SK-N-SH (cell line): ENCODE results near the gene PPP1R14D. TPM values are rescaled to one million over a fixed set of nuclear protein-coding genes. Genes with fewer than 3 reads are reported as not detected.

ENCODE experiments used
- CTCF ChIA-PET: fragments of 300-600, 350-600 bp; formaldehyde crosslinking; extraction: SDS; loops from one replicate; lab custom pipeline; 2021; lab: Yijun Ruan, JAX
- POLR2A ChIA-PET: fragments of 350-600 bp; sonication (Branson Sonifier 250); formaldehyde crosslinking; extraction: SDS; loops from one replicate; lab custom pipeline; 2020; ENCODE audit warnings: antibody characterized with exemption, inconsistent platforms; lab: Yijun Ruan, JAX
- DNase-seq: peaks from one replicate; pipeline ENCODE4 v3.0.0; 2012
- H2AFZ ChIP-seq: fragments of 200-600 bp; sonication (generic); 2 replicates; pipeline ENCODE4 v1.8.1; 2016; ENCODE audit warnings: antibody characterized with exemption, mild to moderate bottlenecking, low read depth
- H3F3A ChIP-seq: fragments of 200-600 bp; sonication (generic); replicated peaks from 2 replicates; pipeline ENCODE3; 2016; ENCODE audit warnings: antibody characterized with exemption, mild to moderate bottlenecking; ENCODE audit not compliant: insufficient read depth
- H3K27ac ChIP-seq, 2 experiments: fragments of 200-500 bp in 1 of 2; fragments of 200-600 bp in 1 of 2; sonication (Bioruptor generic) in 1 of 2; sonication (generic), shearing (Covaris generic) in 1 of 2; 2 replicates each; pipeline versions ENCODE4 v1.5.1 to v1.6.1; 2014 to 2016; ENCODE audit warnings: low read depth in 2 of 2, inconsistent platforms in 1 of 2, low read length in 1 of 2, mild to moderate bottlenecking in 1 of 2, mixed read lengths in 1 of 2
- H3K27me3 ChIP-seq: fragments of 200-600 bp; sonication (generic), shearing (Covaris generic); 2 replicates; pipeline ENCODE4 v1.6.1; 2016; ENCODE audit warnings: mixed run types; ENCODE audit not compliant: insufficient read depth
- H3K36me3 ChIP-seq, 2 experiments: fragments of 200-500 bp in 1 of 2; fragments of 200-600 bp in 1 of 2; sonication (Bioruptor generic) in 1 of 2; sonication (generic) in 1 of 2; replicated peaks in 1 of 2; 2 replicates each; pipeline versions ENCODE3 to v1.5.1; 2014 to 2016; ENCODE audit warnings: low read length in 1 of 2, mild to moderate bottlenecking in 1 of 2; ENCODE audit not compliant: insufficient read depth in 2 of 2, control insufficient read depth in 1 of 2
- H3K4me1 ChIP-seq, 2 experiments: fragments of 200-500 bp in 1 of 2; fragments of 200-600 bp in 1 of 2; sonication (Bioruptor generic) in 1 of 2; sonication (generic), shearing (Covaris generic) in 1 of 2; 2 replicates each; pipeline versions ENCODE4 v1.5.1 to v1.6.1; 2014 to 2016; ENCODE audit warnings: low read depth in 1 of 2, low read length in 1 of 2, mixed run types in 1 of 2; ENCODE audit not compliant: insufficient read depth in 2 of 2, control insufficient read depth in 1 of 2
- H3K4me2 ChIP-seq: fragments of 200-600 bp; sonication (generic), shearing (Covaris generic); 2 replicates; pipeline ENCODE4 v1.6.1; 2017; ENCODE audit warnings: mixed run types
- H3K4me3 ChIP-seq, 2 experiments: fragments of 200-500 bp in 1 of 2; fragments of 200-600 bp in 1 of 2; sonication (Bioruptor generic) in 1 of 2; sonication (generic), shearing (Covaris generic) in 1 of 2; 2 replicates each; pipeline versions ENCODE4 v1.5.1 to v1.8.1; 2014 to 2016; ENCODE audit warnings: low read depth in 2 of 2, inconsistent platforms in 1 of 2, low read length in 1 of 2, mild to moderate bottlenecking in 1 of 2, mixed read lengths in 1 of 2, moderate library complexity in 1 of 2
- H3K79me2 ChIP-seq: fragments of 200-600 bp; sonication (generic); 2 replicates; pipeline ENCODE4 v1.8.1; 2017; ENCODE audit warnings: mild to moderate bottlenecking; ENCODE audit not compliant: insufficient read depth
- H3K9ac ChIP-seq: fragments of 200-600 bp; sonication (generic); 2 replicates; pipeline ENCODE4 v1.6.1; 2017; ENCODE audit warnings: mixed run types
- H3K9me2 ChIP-seq: fragments of 200-600 bp; sonication (generic); 2 replicates; pipeline ENCODE4 v1.6.1; 2017; ENCODE audit warnings: mixed run types
- H3K9me3 ChIP-seq: fragments of 200-600 bp; sonication (generic); 2 replicates; pipeline ENCODE4 v1.6.1; 2017; ENCODE audit warnings: mixed run types, mild to moderate bottlenecking, moderate library complexity
- H4K20me1 ChIP-seq: fragments of 200-600 bp; sonication (generic); 2 replicates; pipeline ENCODE4 v1.6.1; 2017; ENCODE audit warnings: mild to moderate bottlenecking, mixed run types; ENCODE audit not compliant: insufficient read depth
- CHD2 ChIP-seq: fragments of 150-350 bp; IDR thresholded peaks from 2 replicates; pipeline ENCODE4 v1.6.1; 2018; ENCODE audit warnings: low read length; ENCODE audit not compliant: partially characterized antibody
- CTCF ChIP-seq: fragments of 200-600 bp; sonication (generic); IDR thresholded peaks from 2 replicates; pipeline ENCODE4 v1.6.1; 2017; ENCODE audit warnings: antibody characterized with exemption, mild to moderate bottlenecking, moderate library complexity
- ELF1 ChIP-seq: IDR thresholded peaks from 2 replicates; pipeline ENCODE4 v1.4.0; 2012
- EP300 ChIP-seq, 2 experiments: IDR thresholded peaks; 2 replicates each; pipeline versions ENCODE4 v1.4.0 to v1.6.1; 2012; ENCODE audit warnings: borderline replicate concordance in 1 of 2, low read depth in 1 of 2, low read length in 1 of 2
- FOSL2 ChIP-seq: IDR thresholded peaks from 2 replicates; pipeline ENCODE4 v1.4.0; 2012; ENCODE audit warnings: low read depth, mild to moderate bottlenecking, moderate library complexity, borderline replicate concordance
- FOXJ3 ChIP-seq: sonication (generic); formaldehyde crosslinking; IDR thresholded peaks from 2 replicates; pipeline ENCODE4 v1.5.1; 2020; ENCODE audit warnings: mild to moderate bottlenecking, missing genetic modification reagents
- GATA2 ChIP-seq: sonication (generic); formaldehyde crosslinking; IDR thresholded peaks from 2 replicates; pipeline ENCODE4 v1.5.0; 2020; ENCODE audit warnings: mild to moderate bottlenecking, missing genetic modification reagents
- JUND ChIP-seq: IDR thresholded peaks from 2 replicates; pipeline ENCODE4 v1.4.0; 2012
- MXI1 ChIP-seq: IDR thresholded peaks from 2 replicates; pipeline ENCODE4 v1.6.1; 2012; ENCODE audit warnings: mild to moderate bottlenecking, low read depth, low read length, improper control_type of control experiment
- NFIC ChIP-seq: IDR thresholded peaks from 2 replicates; pipeline ENCODE4 v1.4.0; 2012; ENCODE audit warnings: borderline replicate concordance
- POLR2AphosphoS5 ChIP-seq: IDR thresholded peaks from 2 replicates; pipeline ENCODE4 v1.6.1; 2012; ENCODE audit warnings: low read depth, low read length
- RAD21 ChIP-seq: IDR thresholded peaks from 2 replicates; pipeline ENCODE4 v1.6.1; 2012; ENCODE audit warnings: mild to moderate bottlenecking, low read length
- RCOR1 ChIP-seq: fragments of 150-350 bp; IDR thresholded peaks from 2 replicates; pipeline ENCODE4 v1.6.1; 2017; ENCODE audit warnings: antibody characterized with exemption, low read length
- RFX5 ChIP-seq: IDR thresholded peaks from 2 replicates; pipeline ENCODE4 v1.6.1; 2012; ENCODE audit warnings: mild to moderate bottlenecking, improper control_type of control experiment, low read length
- RXRA ChIP-seq: IDR thresholded peaks from 2 replicates; pipeline ENCODE4 v1.4.0; 2012; ENCODE audit warnings: low read depth, mild to moderate bottlenecking, borderline replicate concordance
- SIN3A ChIP-seq: IDR thresholded peaks from 2 replicates; pipeline ENCODE4 v1.6.1; 2012; ENCODE audit warnings: low read depth, mild to moderate bottlenecking, low read length, moderate library complexity, borderline replicate concordance
- SMC3 ChIP-seq: IDR thresholded peaks from 2 replicates; pipeline ENCODE4 v1.6.1; 2012; ENCODE audit warnings: low read depth, low read length, improper control_type of control experiment
- TAF1 ChIP-seq: IDR thresholded peaks from 2 replicates; pipeline ENCODE4 v1.6.1; 2012; ENCODE audit warnings: low read depth, mild to moderate bottlenecking, low read length, moderate library complexity, borderline replicate concordance
- TCF12 ChIP-seq: IDR thresholded peaks from 2 replicates; pipeline ENCODE4 v1.4.0; 2012
- TEAD4 ChIP-seq: IDR thresholded peaks from 2 replicates; pipeline ENCODE4 v1.4.0; 2012; ENCODE audit warnings: mild to moderate bottlenecking, borderline replicate concordance; ENCODE audit not compliant: insufficient read depth
- USF2 ChIP-seq: fragments of 150-350 bp; IDR thresholded peaks from 2 replicates; pipeline ENCODE4 v1.6.1; 2017; ENCODE audit warnings: antibody characterized with exemption, low read length, low read depth, borderline replicate concordance
- WGBS: methylation state at CpG from one replicate; pipeline ENCODE4 v1.1.6; 2017; ENCODE audit warnings: low lambda C conversion rate; 5-methylcytosine and 5-hydroxymethylcytosine counted together
- polyA plus RNA-seq, 3 experiments: library from polyadenylated mRNA; depleted of rRNA; stranded (reverse); fragments of >200 nt; gene quantifications; 2 replicates each; pipeline ENCODE4 v1.2.3, GENCODE V29; 2012

PPP1R14D gene
- polyA plus RNA-seq, 1 of the 3 experiments (the other 2 are of a cell fraction) = not detected

DNA sequence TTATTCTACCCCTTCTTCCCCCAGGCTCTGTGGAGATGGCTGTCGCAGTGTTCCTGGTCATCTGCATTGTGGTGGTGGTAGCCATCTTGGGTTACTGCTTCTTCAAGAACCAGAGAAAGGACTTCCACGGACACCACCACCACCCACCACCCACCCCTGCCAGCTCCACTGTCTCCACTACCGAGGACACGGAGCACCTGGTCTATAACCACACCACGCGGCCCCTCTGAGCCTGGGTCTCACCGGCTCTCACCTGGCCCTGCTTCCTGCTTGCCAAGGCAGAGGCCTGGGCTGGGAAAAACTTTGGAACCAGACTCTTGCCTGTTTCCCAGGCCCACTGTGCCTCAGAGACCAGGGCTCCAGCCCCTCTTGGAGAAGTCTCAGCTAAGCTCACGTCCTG is 28.2 kb upstream of the PPP1R14D start (continued):
- no peak for TF ChIP-seq CTCF
- TF ChIP-seq SMC3 = no peak
- no peak for TF ChIP-seq RCOR1
- no peak for TF ChIP-seq RFX5
- TF ChIP-seq SIN3A = no peak
- no peak for TF ChIP-seq EP300 (IDR thresholded peaks at IDR 0.05; ENCODE audit: borderline replicate concordance in 1 of 2, low read depth in 1 of 2, low read length in 1 of 2)

DNA sequence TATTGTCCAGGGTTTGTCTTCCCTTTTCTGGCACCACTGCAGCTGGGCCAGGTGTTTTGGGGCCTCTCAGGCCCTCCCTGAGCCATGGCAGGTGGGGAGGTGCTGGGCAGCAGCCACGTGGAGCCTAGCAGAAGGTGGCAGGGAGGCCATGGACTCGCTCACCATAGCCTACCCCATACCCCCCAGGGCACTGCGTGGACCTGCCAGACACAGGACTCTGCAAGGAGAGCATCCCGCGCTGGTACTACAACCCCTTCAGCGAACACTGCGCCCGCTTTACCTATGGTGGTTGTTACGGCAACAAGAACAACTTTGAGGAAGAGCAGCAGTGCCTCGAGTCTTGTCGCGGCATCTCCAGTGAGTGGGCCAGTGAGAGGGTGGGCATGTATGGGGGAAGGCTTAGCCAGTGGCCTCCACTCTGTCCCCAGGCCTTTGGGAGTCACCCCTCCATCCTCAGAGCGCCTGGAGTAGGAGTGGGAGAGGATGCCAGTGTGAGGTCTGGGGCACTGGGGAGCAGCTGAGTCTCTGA is 27.3 kb upstream of the PPP1R14D start:
- Histone ChIP-seq H3K4me1 (peaks cover 0 to 3% of the 10 kb centered on the region in 2 experiments; a peak in 1 of 4 replicates), H2AFZ (no peak overlapping the region), H3K27me3 (no peaks in the 10 kb centered on the region), H3K27ac (no peak overlapping the region), H3K9me3 (no peaks in the 10 kb centered on the region), H3F3A (peaks cover 3% of the 10 kb centered on the region), H3K9ac (no peak overlapping the region), H4K20me1 (no peaks in the 10 kb centered on the region), H3K4me3 (no peak overlapping the region), H3K9me2 (no peaks in the 10 kb centered on the region), H3K36me3 (no peaks in the 10 kb centered on the region), H3K79me2 (no peaks in the 10 kb centered on the region), H3K4me2 (no peak overlapping the region)
- TF ChIP-seq ELF1 = no peak
- TF ChIP-seq MXI1 = no peak
- no peak for TF ChIP-seq RCOR1
- no peak for TF ChIP-seq FOXJ3
- TF ChIP-seq CHD2 = no peak
- TF ChIP-seq RAD21 = no peak
- TF ChIP-seq JUND = no peak
- no peak for TF ChIP-seq SIN3A
- TF ChIP-seq TEAD4 = no peak
- TF ChIP-seq TCF12 = no peak
- no peak for TF ChIP-seq USF2
- TF ChIP-seq GATA2 = no peak
- no peak for TF ChIP-seq RXRA
- TF ChIP-seq POLR2AphosphoS5 = no peak
- TF ChIP-seq FOSL2 = no peak
- no peak for TF ChIP-seq TAF1
- no peak for TF ChIP-seq NFIC
- no peak for TF ChIP-seq EP300 (IDR thresholded peaks at IDR 0.05; ENCODE audit: borderline replicate concordance in 1 of 2, low read depth in 1 of 2, low read length in 1 of 2)
- no peak for DNase-seq
- ChIA-PET CTCF (interaction anchor here (1.2 to 5.1 kb wide), 2 partner anchors 9 to 28 kb away, joined by 4 to 120 read pairs; partner anchors contain the start of genes PPP1R14D and SPINT1), POLR2A (no interaction called here)
- 61% methylated on average over 3 of the region's 13 CpGs for WGBS
